ENCODE measurements around the gene CNIH3. TPM values are rescaled to one million over a fixed set of nuclear protein-coding genes. Genes with fewer than 3 reads are reported as not detected.

The CNIH3 gene
- total RNA-seq, 4 donors from 2014 or later = 1.9 to 7.0 (median 4.0) TPM

GRCh38 chr1:224711876-224712275 is 95.8 kb downstream of the CNIH3 start:
- no peak overlapping the region for H3K27ac ChIP-seq

GRCh38 chr1:224713228-224713627 is 97.1 kb downstream of the CNIH3 start:
- TF ChIP-seq CTCF (IDR thresholded peaks at IDR 0.05) (no peak), POLR2A (IDR thresholded peaks at IDR 0.05) (no peak)
- H3K36me3 ChIP-seq = no peaks in the 10 kb centered on the region
- WGBS, 2 donors = 100% methylated on average over 1 of the region's 1 CpG
- no peak for DNase-seq
- H3K9me3 ChIP-seq = no peaks in the 10 kb centered on the region
- intact Hi-C loops (cut with DNase I) = no loop called here
- no peaks in the 10 kb centered on the region for H3K27me3 ChIP-seq
- H3K4me1 ChIP-seq = no peaks in the 10 kb centered on the region
- H3K4me3 ChIP-seq (replicated peaks in 1 of 3) = no peak overlapping the region
- no peak overlapping the region for H3K27ac ChIP-seq

More at GRCh38 chr1:224711876-224712275, 95.8 kb downstream of the CNIH3 start:
- no peak for DNase-seq
- H3K27me3 ChIP-seq = no peaks in the 10 kb centered on the region
- intact Hi-C loops (cut with DNase I) = no loop called here
- H3K9me3 ChIP-seq = no peaks in the 10 kb centered on the region
- H3K36me3 ChIP-seq = no peaks in the 10 kb centered on the region
- H3K4me3 ChIP-seq (replicated peaks in 1 of 3) = no peak overlapping the region
- no peaks in the 10 kb centered on the region for H3K4me1 ChIP-seq
- 91% methylated on average over 3 of the region's 3 CpGs for WGBS, 2 donors
- TF ChIP-seq POLR2A (IDR thresholded peaks at IDR 0.05) (no peak), CTCF (IDR thresholded peaks at IDR 0.05) (no peak)

GRCh38 chr1:224714553-224714952 is 98.4 kb downstream of the CNIH3 start:
- TF ChIP-seq POLR2A (IDR thresholded peaks at IDR 0.05) (no peak), CTCF (IDR thresholded peaks at IDR 0.05) (no peak)
- no peak overlapping the region for H3K27ac ChIP-seq
- no peaks in the 10 kb centered on the region for H3K27me3 ChIP-seq
- intact Hi-C loops (cut with DNase I) = no loop called here
- no peak overlapping the region for H3K4me3 ChIP-seq (replicated peaks in 1 of 3)
- no peaks in the 10 kb centered on the region for H3K36me3 ChIP-seq
- no peaks in the 10 kb centered on the region for H3K4me1 ChIP-seq
- WGBS, 2 donors = 95 to 96% methylated on average over 6 of the region's 6 CpGs
- H3K9me3 ChIP-seq = no peaks in the 10 kb centered on the region
- no peak for DNase-seq

- WGBS, 2 donors = 80 to 83% methylated on average over 9 of the region's 9 CpGs
- no peaks in the 10 kb centered on the region for H3K27me3 ChIP-seq
- H3K36me3 ChIP-seq = no peaks in the 10 kb centered on the region
- DNase-seq = no peak
- no peaks in the 10 kb centered on the region for H3K9me3 ChIP-seq
- no peaks in the 10 kb centered on the region for H3K4me1 ChIP-seq
- H3K4me3 ChIP-seq (replicated peaks in 1 of 3) = no peak overlapping the region
- no peak overlapping the region for H3K27ac ChIP-seq
- intact Hi-C loops (cut with DNase I) = no loop called here
- TF ChIP-seq POLR2A (IDR thresholded peaks at IDR 0.05) (no peak), CTCF (IDR thresholded peaks at IDR 0.05) (no peak)
Observed at GRCh38 chr1:224718470-224719053, 102.4 kb downstream of the CNIH3 start.

GRCh38 chr1:224719716-224720115 is 103.6 kb downstream of the CNIH3 start:
- Histone ChIP-seq H3K36me3 (no peaks in the 10 kb centered on the region), H3K4me1 (no peaks in the 10 kb centered on the region), H3K27ac (no peak overlapping the region), H3K4me3 (replicated peaks in 1 of 3) (no peak overlapping the region), H3K27me3 (no peaks in the 10 kb centered on the region), H3K9me3 (no peaks in the 10 kb centered on the region)
- no peak for DNase-seq
- intact Hi-C loops (cut with DNase I) = no loop called here
- WGBS, 2 donors = 72% methylated on average over 4 of the region's 4 CpGs
- no peak for TF ChIP-seq POLR2A (IDR thresholded peaks at IDR 0.05)
- TF ChIP-seq CTCF (IDR thresholded peaks at IDR 0.05) = no peak
